Rectal smooth muscle tissue (tissue), 1 donor: ENCODE data around the gene DCUN1D4.

Experiments used
- H3K27ac ChIP-seq: one replicate; pipeline ENCODE4 v1.7.0; 2013; ENCODE audit warnings: low read depth, low read length, inconsistent platforms
- H3K27me3 ChIP-seq: one replicate; pipeline ENCODE4 v1.7.0; 2013; ENCODE audit warnings: low read length; ENCODE audit not compliant: control insufficient read depth, insufficient read depth
- H3K36me3 ChIP-seq: one replicate; pipeline ENCODE4 v1.7.0; 2013; ENCODE audit warnings: low read length; ENCODE audit not compliant: control insufficient read depth, insufficient read depth
- H3K4me1 ChIP-seq: one replicate; pipeline ENCODE4 v1.7.0; 2013; ENCODE audit warnings: low read length; ENCODE audit not compliant: control insufficient read depth, insufficient read depth
- H3K4me3 ChIP-seq: one replicate; pipeline ENCODE4 v1.7.0; 2013; ENCODE audit warnings: low read length
- H3K9ac ChIP-seq: one replicate; pipeline ENCODE4 v1.7.0; 2013; ENCODE audit warnings: low read length

The DCUN1D4 gene

GRCh38 chr4:51844153-51845054, 1.5 kb downstream of the DCUN1D4 start:
- peaks cover 9% of the 10 kb centered on the region for H3K4me1 ChIP-seq
- H3K27me3 ChIP-seq: no peaks in the 10 kb centered on the region
- H3K36me3 ChIP-seq: no peaks in the 10 kb centered on the region
- H3K4me3 ChIP-seq: peak overlapping the region; percentile 90
- peak overlapping the region; percentile 45 for H3K9ac ChIP-seq
- H3K27ac ChIP-seq: peak overlapping the region; percentile 94

GRCh38 chr4:51845055-51845426, 2.1 kb downstream of the DCUN1D4 start:
- no peaks in the 10 kb centered on the region for H3K36me3 ChIP-seq
- H3K4me3 ChIP-seq: peak overlapping the region; percentile 90
- no peaks in the 10 kb centered on the region for H3K27me3 ChIP-seq
- H3K27ac ChIP-seq: peak overlapping the region; percentile 94
- peaks cover 9% of the 10 kb centered on the region for H3K4me1 ChIP-seq
- no peak overlapping the region for H3K9ac ChIP-seq

GRCh38 chr4:51845711-51846110, 2.8 kb downstream of the DCUN1D4 start:
- Histone ChIP-seq H3K4me3 (no peak overlapping the region), H3K36me3 (no peaks in the 10 kb centered on the region), H3K27me3 (no peaks in the 10 kb centered on the region), H3K27ac (no peak overlapping the region), H3K9ac (no peak overlapping the region), H3K4me1 (peaks cover 9% of the 10 kb centered on the region)

GRCh38 chr4:51849430-51849829, 6.5 kb downstream of the DCUN1D4 start:
- Histone ChIP-seq H3K27me3 (no peaks in the 10 kb centered on the region), H3K27ac (no peak overlapping the region), H3K4me3 (no peak overlapping the region), H3K36me3 (no peaks in the 10 kb centered on the region), H3K9ac (no peak overlapping the region), H3K4me1 (peaks cover 5% of the 10 kb centered on the region)

- Histone ChIP-seq H3K27ac (no peak overlapping the region), H3K4me3 (no peak overlapping the region), H3K4me1 (no peaks in the 10 kb centered on the region), H3K36me3 (no peaks in the 10 kb centered on the region), H3K27me3 (no peaks in the 10 kb centered on the region), H3K9ac (no peak overlapping the region)
Measured at GRCh38 chr4:51850294-51850693, 7.3 kb downstream of the DCUN1D4 start.

GRCh38 chr4:51851090-51851936, 8.4 kb downstream of the DCUN1D4 start:
- Histone ChIP-seq H3K4me1 (no peaks in the 10 kb centered on the region), H3K27ac (no peak overlapping the region), H3K4me3 (no peak overlapping the region), H3K27me3 (no peaks in the 10 kb centered on the region), H3K36me3 (no peaks in the 10 kb centered on the region), H3K9ac (no peak overlapping the region)

- H3K27ac ChIP-seq: no peak overlapping the region
- H3K36me3 ChIP-seq: no peaks in the 10 kb centered on the region
- H3K4me1 ChIP-seq: no peaks in the 10 kb centered on the region
- H3K27me3 ChIP-seq: no peaks in the 10 kb centered on the region
- no peak overlapping the region for H3K4me3 ChIP-seq
- no peak overlapping the region for H3K9ac ChIP-seq
Measured at GRCh38 chr4:51851937-51852290, 9.0 kb downstream of the DCUN1D4 start.

- H3K27ac ChIP-seq: no peak overlapping the region
- H3K27me3 ChIP-seq: no peaks in the 10 kb centered on the region
- H3K36me3 ChIP-seq: no peaks in the 10 kb centered on the region
- H3K4me1 ChIP-seq: no peaks in the 10 kb centered on the region
- no peak overlapping the region for H3K9ac ChIP-seq
- no peak overlapping the region for H3K4me3 ChIP-seq
Measured at GRCh38 chr4:51853027-51853682, 10.2 kb downstream of the DCUN1D4 start.

- Histone ChIP-seq H3K4me3 (no peak overlapping the region), H3K9ac (no peak overlapping the region), H3K36me3 (no peaks in the 10 kb centered on the region), H3K4me1 (peaks cover 5% of the 10 kb centered on the region), H3K27ac (no peak overlapping the region), H3K27me3 (no peaks in the 10 kb centered on the region)
Measured at GRCh38 chr4:51855270-51855669, 12.3 kb downstream of the DCUN1D4 start.

GRCh38 chr4:51855751-51856150, 12.8 kb downstream of the DCUN1D4 start:
- Histone ChIP-seq H3K27me3 (no peaks in the 10 kb centered on the region), H3K4me3 (no peak overlapping the region), H3K27ac (no peak overlapping the region), H3K9ac (no peak overlapping the region), H3K36me3 (no peaks in the 10 kb centered on the region), H3K4me1 (peaks cover 5% of the 10 kb centered on the region)

- Histone ChIP-seq H3K4me3 (no peak overlapping the region), H3K27ac (no peak overlapping the region), H3K9ac (no peak overlapping the region), H3K4me1 (peaks cover 5% of the 10 kb centered on the region), H3K36me3 (no peaks in the 10 kb centered on the region), H3K27me3 (no peaks in the 10 kb centered on the region)
Measured at GRCh38 chr4:51858605-51859202, 15.8 kb downstream of the DCUN1D4 start.

GRCh38 chr4:51859476-51860031, 16.6 kb downstream of the DCUN1D4 start:
- no peak overlapping the region for H3K4me3 ChIP-seq
- no peak overlapping the region for H3K9ac ChIP-seq
- H3K36me3 ChIP-seq: peaks cover 1% of the 10 kb centered on the region
- H3K4me1 ChIP-seq: peaks cover 5% of the 10 kb centered on the region
- H3K27ac ChIP-seq: no peak overlapping the region
- H3K27me3 ChIP-seq: no peaks in the 10 kb centered on the region
